BLaER1 treated with 17β-estradiol and CSF1 and Interleukin-3, amounts not matched to agents 10 nM and 100 nM (cell line): ENCODE data around the gene FOCAD.
"Not testable (repeated sequence)": the region's sequence is repeated elsewhere in the genome, so short reads cannot be mapped to it uniquely, and the experiment has no call there.

Experiments
- H3K27ac ChIP-seq, 11 experiments: shearing (Covaris generic); formaldehyde crosslinking; 2 replicates each; pipeline ENCODE4 v1.8.1; 2022
- H3K27me3 ChIP-seq, 11 experiments: shearing (Covaris generic); formaldehyde crosslinking; 2 replicates each; pipeline ENCODE4 v1.8.1; 2022
- H3K36me3 ChIP-seq, 11 experiments: shearing (Covaris generic); formaldehyde crosslinking; 2 replicates each; pipeline ENCODE4 v1.8.1; 2022
- H3K4me1 ChIP-seq, 10 experiments: shearing (Covaris generic); formaldehyde crosslinking; 2 replicates each; pipeline ENCODE4 v1.8.1; 2022
- H3K4me2 ChIP-seq, 11 experiments: shearing (Covaris generic); formaldehyde crosslinking; 2 replicates each; pipeline ENCODE4 v1.8.1; 2022
- H3K4me3 ChIP-seq, 10 experiments: shearing (Covaris generic); formaldehyde crosslinking; 2 replicates each; pipeline ENCODE4 v1.8.1; 2022
- H3K9ac ChIP-seq, 11 experiments: shearing (Covaris generic); formaldehyde crosslinking; 2 replicates each; pipeline ENCODE4 v1.8.1; 2022
- H3K9me3 ChIP-seq, 11 experiments: shearing (Covaris generic); formaldehyde crosslinking; replicated peaks in 1 of 11; 2 replicates each; pipeline ENCODE4 v1.8.1; 2022
- H4K20me1 ChIP-seq, 11 experiments: shearing (Covaris generic); formaldehyde crosslinking; 2 replicates each; pipeline ENCODE4 v1.8.1; 2022
- Cebpa-rat ChIP-seq, 11 experiments: shearing (Covaris generic); IDR thresholded peaks; 2 replicates each; pipeline ENCODE4 v1.8.1; 2022

Gene FOCAD

DNA sequence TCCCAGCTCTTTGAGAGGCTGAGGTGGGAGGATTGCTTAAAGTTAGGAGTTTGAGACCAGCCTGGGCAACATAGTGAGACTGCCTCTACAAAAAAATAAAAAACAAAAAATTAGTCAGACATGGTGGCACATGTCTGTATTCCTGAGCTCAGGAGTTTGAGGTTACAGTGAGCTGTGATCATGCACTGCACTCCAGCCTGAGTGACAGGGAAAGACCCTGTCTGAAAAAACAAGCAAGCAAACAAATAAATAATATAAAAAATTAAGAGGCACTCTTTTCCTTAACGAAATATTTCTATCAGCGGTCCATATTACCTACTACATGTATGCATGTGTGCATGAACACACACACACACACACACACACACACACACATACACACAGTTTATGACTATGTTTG lies 20.9 kb upstream of the FOCAD start:
- Histone ChIP-seq H3K27me3 (no peaks in the 10 kb centered on the region), H3K27ac (no peak overlapping the region), H3K4me2 (no peak overlapping the region), H3K36me3 (no peaks in the 10 kb centered on the region), H3K4me3 (no peak overlapping the region), H3K4me1 (no peaks in the 10 kb centered on the region), H3K9me3 (peaks cover 0 to 7% (median 4%) of the 10 kb centered on the region in 11 experiments; a peak in 4 of 22 replicates), H3K9ac (no peak overlapping the region), H4K20me1 (no peaks in the 10 kb centered on the region)
- TF ChIP-seq Cebpa-rat (IDR thresholded peaks at IDR 0.05) = no peak

DNA sequence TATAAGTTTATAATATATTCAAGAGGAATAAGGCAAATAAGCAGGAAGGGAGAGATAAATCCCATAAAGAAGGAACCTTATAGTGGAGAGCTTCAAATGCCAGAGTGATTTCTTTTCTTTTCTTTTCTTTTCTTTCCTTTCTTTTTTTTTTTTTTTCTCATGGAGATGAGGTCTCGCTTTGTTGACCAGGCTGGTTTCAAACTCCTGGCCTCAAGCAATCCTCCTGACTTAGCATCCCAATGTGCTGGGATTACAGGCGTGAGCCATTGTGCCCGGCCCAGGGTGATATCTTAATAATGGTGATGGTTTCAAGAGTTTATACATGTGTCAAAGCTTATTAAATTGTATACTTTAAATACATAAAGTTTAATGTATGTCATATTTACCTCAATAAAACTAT lies 19.6 kb upstream of the FOCAD start:
- no peak overlapping the region for H3K4me2 ChIP-seq

DNA sequence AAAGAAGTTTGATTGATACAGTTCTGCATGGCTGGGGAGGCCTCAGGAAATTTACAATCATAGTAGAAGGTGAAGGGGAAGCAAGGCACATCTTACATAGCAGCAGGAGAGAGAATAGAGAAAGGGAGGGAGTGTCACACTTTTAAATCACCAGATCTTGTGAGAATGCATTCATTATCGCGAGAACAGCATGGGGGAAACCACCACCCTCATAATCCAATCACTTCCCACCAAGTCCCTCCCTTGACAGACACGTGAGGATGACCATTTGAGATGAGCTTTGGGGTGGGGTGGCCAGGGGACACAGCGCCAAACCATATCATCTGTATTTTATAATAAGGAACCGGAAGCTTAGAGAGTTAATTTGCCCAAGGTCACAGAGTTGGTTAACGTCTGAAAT lies 13.7 kb upstream of the FOCAD start:
- H3K9me3 ChIP-seq = no peaks in the 10 kb centered on the region
- no peak overlapping the region for H3K27ac ChIP-seq
- no peaks in the 10 kb centered on the region for H4K20me1 ChIP-seq
- TF ChIP-seq Cebpa-rat (IDR thresholded peaks at IDR 0.05) = no peak
- no peaks in the 10 kb centered on the region for H3K36me3 ChIP-seq
- no peaks in the 10 kb centered on the region for H3K4me1 ChIP-seq
- H3K27me3 ChIP-seq = no peaks in the 10 kb centered on the region
- H3K9ac ChIP-seq = no peak overlapping the region
- no peak overlapping the region for H3K4me3 ChIP-seq
- no peak overlapping the region for H3K4me2 ChIP-seq

More for the DNA sequence above, 19.6 kb upstream of the FOCAD start:
- no peaks in the 10 kb centered on the region for H3K36me3 ChIP-seq
- no peak for TF ChIP-seq Cebpa-rat (IDR thresholded peaks at IDR 0.05)
- H3K27me3 ChIP-seq = no peaks in the 10 kb centered on the region
- H3K27ac ChIP-seq = no peak overlapping the region
- H3K9me3 ChIP-seq = no peaks in the 10 kb centered on the region
- no peak overlapping the region for H3K9ac ChIP-seq
- H4K20me1 ChIP-seq = no peaks in the 10 kb centered on the region
- H3K4me3 ChIP-seq = no peak overlapping the region
- H3K4me1 ChIP-seq = no peaks in the 10 kb centered on the region

DNA sequence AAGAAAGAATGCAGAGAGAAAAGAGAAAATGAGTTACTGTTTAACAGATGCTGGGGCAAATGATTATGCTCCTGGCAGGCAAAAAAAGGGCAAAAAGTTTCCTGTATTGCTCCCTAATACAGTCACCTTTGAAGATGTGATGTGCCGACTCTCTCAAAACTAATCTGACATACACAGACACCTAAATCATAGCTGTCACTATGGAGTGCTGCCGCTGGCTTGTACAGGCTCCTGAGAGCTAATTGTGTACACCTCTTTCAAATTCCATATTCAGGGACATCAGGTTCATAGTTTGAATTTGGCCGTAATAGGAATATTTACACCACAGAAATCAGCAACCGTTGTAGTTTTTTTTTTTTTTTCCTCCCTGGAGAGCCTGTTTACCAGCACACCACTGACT lies 12.4 kb upstream of the FOCAD start:
- no peak overlapping the region for H3K4me2 ChIP-seq
- H4K20me1 ChIP-seq = no peaks in the 10 kb centered on the region
- no peaks in the 10 kb centered on the region for H3K4me1 ChIP-seq
- H3K9me3 ChIP-seq = no peaks in the 10 kb centered on the region; a peak in 1 of 22 replicates
- no peak for TF ChIP-seq Cebpa-rat (IDR thresholded peaks at IDR 0.05)
- no peaks in the 10 kb centered on the region for H3K36me3 ChIP-seq
- no peaks in the 10 kb centered on the region for H3K27me3 ChIP-seq
- H3K9ac ChIP-seq = no peak overlapping the region
- no peak overlapping the region for H3K4me3 ChIP-seq
- no peak overlapping the region for H3K27ac ChIP-seq

DNA sequence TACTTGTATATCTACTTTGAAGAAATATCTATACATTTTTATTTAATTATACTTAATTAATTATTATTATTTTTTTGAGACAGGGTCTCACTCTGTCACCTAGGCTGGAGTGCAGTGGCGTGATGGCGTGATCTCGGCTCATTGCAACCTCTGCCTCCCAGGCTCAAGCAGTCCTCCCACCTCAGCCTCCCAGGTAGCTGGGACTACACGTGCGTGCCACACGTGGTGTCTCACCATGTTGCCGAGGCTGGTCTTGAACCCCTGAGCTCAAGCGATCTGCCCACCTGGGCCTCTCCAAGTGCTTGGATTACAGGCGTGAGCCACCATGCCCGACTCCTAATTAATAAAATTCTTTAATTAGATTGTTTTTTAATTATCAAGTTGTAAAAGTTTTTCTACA lies 10.5 kb upstream of the FOCAD start:
- not testable (repeated sequence) for H3K4me1 ChIP-seq, H3K9ac ChIP-seq, H3K4me3 ChIP-seq, H4K20me1 ChIP-seq, H3K27ac ChIP-seq, H3K4me2 ChIP-seq, H3K9me3 ChIP-seq, H3K36me3 ChIP-seq, H3K27me3 ChIP-seq

DNA sequence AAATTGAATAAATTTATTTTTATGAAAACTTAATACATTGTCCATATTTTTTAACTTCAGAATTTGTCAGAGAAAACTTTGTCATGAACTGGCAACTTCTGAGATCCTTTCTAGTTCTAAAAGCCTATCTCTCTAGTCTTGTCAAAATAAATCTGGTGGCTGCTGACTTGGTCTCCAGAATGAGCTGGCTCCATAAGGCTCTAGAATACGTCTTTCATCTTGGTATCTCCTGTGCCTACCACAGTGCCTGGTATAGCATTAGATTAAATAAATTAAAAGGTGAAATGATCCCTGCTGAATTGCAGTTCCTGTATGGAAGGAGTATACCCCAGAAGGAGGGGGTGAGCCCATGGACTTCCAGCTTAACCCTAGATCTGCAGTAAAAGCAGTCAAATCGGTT lies 2.6 kb upstream of the FOCAD start:
- Histone ChIP-seq H3K36me3 (no peaks in the 10 kb centered on the region), H3K4me2 (no peak overlapping the region), H3K27me3 (no peaks in the 10 kb centered on the region; a peak in 1 of 22 replicates), H3K9me3 (peaks cover 0 to 4% (median 0%) of the 10 kb centered on the region in 11 experiments; a peak in 1 of 22 replicates), H3K27ac (no peak overlapping the region), H4K20me1 (no peaks in the 10 kb centered on the region), H3K4me3 (no peak overlapping the region), H3K4me1 (peaks cover 16 to 29% (median 23%) of the 10 kb centered on the region in 10 experiments), H3K9ac (no peak overlapping the region)
- no peak for TF ChIP-seq Cebpa-rat (IDR thresholded peaks at IDR 0.05)

DNA sequence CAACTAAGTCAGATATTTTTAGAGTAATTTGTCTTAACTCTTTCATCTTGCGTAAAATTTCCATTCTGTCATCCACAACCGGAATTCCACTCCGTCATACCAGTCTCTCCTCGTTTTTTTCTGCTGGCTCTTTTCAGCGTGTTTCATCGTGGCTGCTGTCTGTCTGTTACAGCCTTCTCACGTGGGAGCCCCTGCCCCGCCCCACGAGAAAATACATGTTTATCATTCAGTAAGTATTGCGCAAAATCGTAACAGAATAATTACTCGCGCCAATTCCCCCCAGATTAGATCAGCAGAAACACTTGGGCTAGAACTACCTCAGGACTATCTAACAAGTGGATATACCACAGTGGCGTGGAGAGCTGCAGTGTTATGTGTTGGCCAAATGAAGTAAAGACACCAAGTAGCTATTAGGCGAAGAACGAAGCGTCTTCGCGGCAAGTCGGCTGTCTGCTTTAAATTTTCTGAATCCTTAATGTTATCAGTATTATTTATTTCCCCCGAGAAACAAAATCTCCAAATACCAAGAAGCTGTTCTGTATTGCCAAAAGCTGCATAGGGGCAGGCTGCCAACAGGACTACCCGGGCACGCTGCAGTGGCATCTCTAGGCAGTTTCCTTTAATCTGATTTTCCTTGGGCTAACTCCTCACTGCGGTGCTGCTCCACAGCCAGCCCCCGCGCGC lies 566 bp upstream of the FOCAD start:
- Histone ChIP-seq H3K9ac (peak overlapping the region; percentile 75 to 87 (median 83); a peak in 21 of 22 replicates), H3K27me3 (no peaks in the 10 kb centered on the region; a peak in 1 of 22 replicates), H3K4me2 (peak overlapping the region; percentile 89 to 98 (median 91)), H3K4me1 (peaks cover 16 to 29% (median 23%) of the 10 kb centered on the region in 10 experiments), H3K9me3 (no peaks in the 10 kb centered on the region), H3K4me3 (peak overlapping the region; percentile 74 to 94 (median 85)), H4K20me1 (no peaks in the 10 kb centered on the region), H3K27ac (peak overlapping the region in 9 of 11 experiments; percentile 19 to 83 (median 76); a peak in 17 of 22 replicates), H3K36me3 (no peaks in the 10 kb centered on the region)
- TF ChIP-seq Cebpa-rat (IDR thresholded peaks at IDR 0.05) = peak in 4 of 11 experiments; percentile 9 to 78 (median 62); a peak in 6 of 22 replicates

DNA sequence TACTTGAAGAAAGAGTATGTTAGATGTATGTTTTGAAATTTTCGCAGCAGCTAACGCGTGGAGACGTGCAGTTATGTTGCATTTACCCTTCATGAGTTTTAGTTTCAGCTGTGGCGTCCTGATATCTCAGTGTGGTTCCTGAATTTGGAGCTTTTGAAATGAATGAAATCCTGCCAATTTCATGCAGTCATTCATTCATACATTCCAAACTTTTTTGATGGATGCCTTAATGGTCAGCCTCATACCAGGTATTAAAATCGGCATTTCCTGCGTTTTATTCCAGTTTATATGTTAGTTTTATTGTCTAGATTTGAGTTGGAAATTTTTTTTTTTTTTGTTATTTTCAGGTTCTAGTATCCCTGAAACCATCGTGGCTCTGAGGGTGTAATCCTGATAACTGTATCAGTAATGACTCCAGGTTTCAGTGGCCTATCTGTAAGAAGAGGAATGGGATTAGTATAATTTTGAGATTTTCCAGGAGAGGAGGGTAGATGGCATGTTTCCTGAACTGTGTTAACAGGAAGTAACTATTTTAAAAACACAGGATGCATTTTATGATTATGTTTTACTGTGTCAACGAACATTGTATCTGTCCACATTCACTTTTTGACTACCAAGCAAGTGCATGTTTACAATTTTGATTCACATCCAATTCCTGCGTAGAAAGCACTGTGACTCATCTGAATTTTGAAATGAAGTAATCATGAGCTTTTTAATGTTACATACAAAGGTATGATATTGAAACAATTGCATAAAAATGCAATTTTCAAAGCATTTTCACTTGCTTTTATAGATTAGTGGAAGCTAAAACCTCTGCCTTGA lies 1.0 kb downstream of the FOCAD start:
- peak overlapping the region; percentile 75 to 87 (median 83) for H3K9ac ChIP-seq
- no peaks in the 10 kb centered on the region; a peak in 1 of 22 replicates for H3K27me3 ChIP-seq
- peak overlapping the region; percentile 82 to 98 (median 93) for H3K4me2 ChIP-seq
- H3K4me1 ChIP-seq = peaks cover 16 to 29% (median 23%) of the 10 kb centered on the region in 10 experiments
- H4K20me1 ChIP-seq = peaks cover 0 to 3% (median 0%) of the 10 kb centered on the region in 11 experiments; a peak in 1 of 22 replicates
- H3K36me3 ChIP-seq = no peaks in the 10 kb centered on the region
- TF ChIP-seq Cebpa-rat (IDR thresholded peaks at IDR 0.05) = no peak
- peak overlapping the region in 10 of 11 experiments; percentile 66 to 83 (median 72); a peak in 17 of 22 replicates for H3K27ac ChIP-seq
- no peaks in the 10 kb centered on the region for H3K9me3 ChIP-seq
- peak overlapping the region; percentile 74 to 94 (median 85) for H3K4me3 ChIP-seq

DNA sequence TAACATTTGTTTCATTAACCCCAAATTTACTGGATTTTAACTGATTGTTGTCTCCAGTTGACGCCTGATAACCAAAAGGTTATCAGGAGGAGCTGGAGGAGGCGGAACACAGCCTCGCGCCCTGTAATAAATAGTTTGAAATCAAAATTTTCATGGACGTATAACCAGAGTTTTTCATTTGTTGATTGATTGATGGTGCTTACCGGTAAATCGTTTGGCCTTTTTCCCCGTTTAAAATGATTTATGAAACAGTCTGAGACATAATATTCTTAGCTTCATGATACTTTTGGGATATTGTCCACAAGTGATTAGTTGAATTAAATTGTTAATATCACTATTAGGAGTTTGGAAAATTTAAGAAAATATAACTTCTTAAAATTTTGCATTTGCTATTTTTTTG lies 1.7 kb downstream of the FOCAD start:
- H3K4me3 ChIP-seq = peak overlapping the region in 4 of 10 experiments; percentile 80 to 89 (median 84); a peak in 5 of 20 replicates
- H3K9ac ChIP-seq = peak overlapping the region in 1 of 11 experiments; percentile 85; a peak in 3 of 22 replicates
- peaks cover 0 to 5% (median 0%) of the 10 kb centered on the region in 11 experiments; a peak in 1 of 22 replicates for H4K20me1 ChIP-seq
- H3K36me3 ChIP-seq = no peaks in the 10 kb centered on the region
- H3K4me1 ChIP-seq = peaks cover 16 to 29% (median 23%) of the 10 kb centered on the region in 10 experiments
- TF ChIP-seq Cebpa-rat (IDR thresholded peaks at IDR 0.05) = no peak
- H3K27ac ChIP-seq = peak overlapping the region in 1 of 11 experiments; percentile 83; a peak in 1 of 22 replicates
- no peaks in the 10 kb centered on the region; a peak in 1 of 22 replicates for H3K27me3 ChIP-seq
- H3K4me2 ChIP-seq = peak overlapping the region; percentile 82 to 98 (median 93); a peak in 21 of 22 replicates
- no peaks in the 10 kb centered on the region for H3K9me3 ChIP-seq
